GM13976 (cell line): ENCODE data around the gene FAM168A.
"Not testable (repeated sequence)": the region's sequence is repeated elsewhere in the genome, so short reads cannot be mapped to it uniquely, and the experiment has no call there.

Source experiments
- DNase-seq: peaks from one replicate; pipeline ENCODE4 v3.0.0; 2012; ENCODE audit warnings: low spot score
- in situ Hi-C: fragments of 300-500 bp; cut with MboI; formaldehyde crosslinking; loops from one replicate; pipeline ENCODE4 v1.12.0; 2022; ENCODE audit warnings: low sequenced_read_pairs, mixed read lengths, inconsistent platforms; ENCODE audit not compliant: unreplicated experiment
- TF ChIP-seq, protein P1 (sequence below): IDR thresholded peaks from 2 replicates; pipeline ENCODE4 v1.5.1; 2012; ENCODE audit warnings: borderline replicate concordance, mild to moderate bottlenecking; ENCODE audit not compliant: insufficient read depth; ENCODE audit errors: extremely low read depth, missing control alignments, control extremely low read depth

The FAM168A gene

DNA sequence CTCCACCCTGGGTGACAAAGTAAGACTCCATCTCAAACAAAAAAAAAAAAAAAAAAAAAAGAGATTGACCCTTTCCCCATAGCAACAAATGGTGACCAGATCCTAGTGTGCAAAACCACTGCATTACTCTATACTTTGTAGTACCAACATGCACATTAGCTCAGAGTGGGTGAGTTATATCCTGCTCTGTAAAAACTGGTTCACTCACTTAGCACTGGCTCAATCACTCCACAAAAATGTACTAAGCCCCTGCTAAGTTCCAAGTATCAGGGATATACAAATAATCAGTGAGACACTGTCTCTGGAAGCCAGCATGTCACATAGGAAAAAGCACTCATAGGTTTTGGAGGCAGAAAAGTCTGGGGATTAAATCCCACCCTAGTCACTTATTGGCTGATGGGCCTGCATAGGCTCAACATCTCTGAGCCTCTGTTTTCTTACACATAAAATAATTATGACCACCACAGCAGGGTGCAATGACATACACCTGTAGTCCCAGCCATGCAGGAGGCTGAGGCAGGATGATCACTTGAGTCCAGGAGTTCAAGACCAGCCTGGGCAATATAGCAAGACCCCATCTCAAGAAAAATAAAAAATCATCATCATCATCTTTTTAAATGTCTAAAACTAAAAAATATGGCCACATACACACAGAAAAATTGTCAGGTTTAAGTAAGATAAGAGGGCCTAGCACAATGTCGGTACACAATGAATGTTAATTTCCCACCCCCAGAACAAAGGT, 11.9 kb downstream of the FAM168A start:
- in situ Hi-C loops: no loop called here
- TF ChIP-seq, protein P1, sequence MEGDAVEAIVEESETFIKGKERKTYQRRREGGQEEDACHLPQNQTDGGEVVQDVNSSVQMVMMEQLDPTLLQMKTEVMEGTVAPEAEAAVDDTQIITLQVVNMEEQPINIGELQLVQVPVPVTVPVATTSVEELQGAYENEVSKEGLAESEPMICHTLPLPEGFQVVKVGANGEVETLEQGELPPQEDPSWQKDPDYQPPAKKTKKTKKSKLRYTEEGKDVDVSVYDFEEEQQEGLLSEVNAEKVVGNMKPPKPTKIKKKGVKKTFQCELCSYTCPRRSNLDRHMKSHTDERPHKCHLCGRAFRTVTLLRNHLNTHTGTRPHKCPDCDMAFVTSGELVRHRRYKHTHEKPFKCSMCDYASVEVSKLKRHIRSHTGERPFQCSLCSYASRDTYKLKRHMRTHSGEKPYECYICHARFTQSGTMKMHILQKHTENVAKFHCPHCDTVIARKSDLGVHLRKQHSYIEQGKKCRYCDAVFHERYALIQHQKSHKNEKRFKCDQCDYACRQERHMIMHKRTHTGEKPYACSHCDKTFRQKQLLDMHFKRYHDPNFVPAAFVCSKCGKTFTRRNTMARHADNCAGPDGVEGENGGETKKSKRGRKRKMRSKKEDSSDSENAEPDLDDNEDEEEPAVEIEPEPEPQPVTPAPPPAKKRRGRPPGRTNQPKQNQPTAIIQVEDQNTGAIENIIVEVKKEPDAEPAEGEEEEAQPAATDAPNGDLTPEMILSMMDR: no peak
- no peak for DNase-seq

DNA sequence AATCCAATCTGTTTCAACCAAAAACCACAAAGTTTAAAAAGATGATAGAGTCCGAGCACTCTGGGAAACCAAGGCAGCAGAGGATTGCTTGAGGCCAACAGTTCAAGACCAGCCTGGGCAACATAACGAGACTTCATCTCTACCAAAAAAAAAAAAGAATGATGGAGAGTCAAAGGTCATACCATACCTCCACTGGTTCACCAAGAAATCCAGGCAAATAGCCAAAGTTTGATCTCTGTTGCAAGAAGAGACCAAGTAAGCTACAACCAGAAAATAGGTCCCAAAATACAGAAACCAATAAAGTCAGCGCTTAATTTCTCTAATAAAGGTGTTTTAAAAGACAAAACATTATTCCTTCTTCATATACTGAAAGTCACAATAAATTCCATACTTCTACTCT, 13.1 kb downstream of the FAM168A start:
- in situ Hi-C loops: no loop called here

GRCh38 chr11:73582653-73583052, 15.3 kb downstream of the FAM168A start:
- TF ChIP-seq, protein P1: no peak
- in situ Hi-C loops: no loop called here
- no peak for DNase-seq

More for the DNA sequence above, 13.1 kb downstream of the FAM168A start:
- no peak for DNase-seq
- TF ChIP-seq, protein P1: no peak

- DNase-seq, in situ Hi-C loops: not testable (repeated sequence)
Measured at GRCh38 chr11:73580749-73581148, 17.2 kb downstream of the FAM168A start.

DNA sequence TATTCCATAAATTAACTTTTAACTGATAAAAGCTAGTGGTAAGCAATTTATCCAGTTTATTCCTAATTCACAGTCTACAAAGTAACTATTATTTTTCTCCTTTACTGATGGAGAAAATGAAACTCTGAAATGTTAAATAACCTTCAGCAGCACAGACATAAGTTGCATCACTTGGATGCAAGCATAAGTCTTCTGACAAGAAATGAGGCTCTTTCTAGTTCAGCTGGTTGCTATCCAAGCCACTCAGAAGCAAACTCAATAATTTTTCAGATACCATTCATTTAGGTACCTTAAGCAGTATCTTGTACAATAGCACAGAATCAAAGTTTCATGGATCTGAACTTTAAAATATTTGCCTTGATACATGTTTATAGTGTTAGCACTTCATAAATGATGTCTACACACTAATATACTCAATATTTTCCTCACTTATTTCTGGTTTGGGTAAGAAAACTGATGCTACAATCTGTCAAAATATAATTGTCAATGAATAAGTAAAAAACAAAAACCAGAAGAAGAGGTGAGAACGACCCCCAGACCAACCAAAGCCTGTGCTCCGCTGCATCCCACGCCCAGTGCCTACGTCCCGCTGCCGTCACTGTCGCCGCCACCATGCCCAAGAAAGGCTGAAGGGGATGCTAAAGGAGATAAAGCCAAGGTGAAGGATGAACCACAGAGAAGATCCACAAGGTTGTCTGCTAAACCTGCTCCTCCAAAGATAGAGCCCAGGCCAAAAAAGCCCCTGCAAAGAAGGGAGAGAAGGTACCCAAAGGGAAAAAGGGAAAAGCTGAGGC, 18.1 kb downstream of the FAM168A start:
- DNase-seq: no peak
- TF ChIP-seq, protein P1: no peak
- in situ Hi-C loops: no loop called here

DNA sequence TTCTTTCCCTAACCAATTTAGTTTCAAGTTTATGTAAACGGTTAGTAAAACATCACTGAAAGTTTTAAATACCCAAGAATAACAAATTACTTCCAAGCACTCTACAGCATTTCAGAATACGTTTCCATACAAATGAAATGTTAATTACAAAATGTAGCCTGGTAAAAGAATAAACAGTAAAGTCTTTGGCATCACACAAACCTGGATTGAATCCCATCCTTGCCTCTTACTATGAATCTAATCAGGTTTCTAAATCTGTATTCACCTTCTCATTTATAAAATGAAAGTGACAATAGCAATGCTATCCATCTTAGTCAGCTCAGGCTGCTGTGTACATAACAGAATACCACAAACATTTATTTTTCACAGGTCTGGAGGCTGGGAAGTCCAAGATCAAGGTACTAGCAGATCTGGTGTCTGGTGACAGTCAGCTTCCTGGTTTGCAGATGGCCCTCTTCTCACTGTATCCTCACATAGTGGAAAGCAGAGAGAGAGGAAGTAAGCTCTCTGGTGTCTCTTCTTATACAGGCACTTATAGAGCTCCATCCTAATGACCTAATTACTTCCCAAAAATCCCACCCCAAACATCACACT, 19.2 kb downstream of the FAM168A start:
- DNase-seq: no peak
- TF ChIP-seq, protein P1: no peak
- in situ Hi-C loops: no loop called here
